GM12878 (cell line): ENCODE data around the gene GALNT17. TPM values are rescaled to one million over a fixed set of nuclear protein-coding genes. Genes with fewer than 3 reads are reported as not detected.

Experiments used
- ATAC-seq: fragments of 200-7000 bp; cut with Tn5 transposase; 3 replicates; pipeline ENCODE4 v1.9.1; 2020; ENCODE audit warnings: mild to moderate bottlenecking, moderate library complexity
- BruUV-seq: library from RNA; stranded (reverse); fragments of 400-500 nt; replicated peaks from 2 replicates; lab custom pipeline; 2021; lab: Mats Ljungman, UMichigan
- CTCF ChIA-PET: fragments of 300-600 bp; sonication (Branson Sonifier 250); formaldehyde crosslinking; extraction: SDS; loops from one replicate; lab custom pipeline; 2021; ENCODE audit warnings: inconsistent platforms; lab: Yijun Ruan, JAX
- POLR2A ChIA-PET: fragments of 350-600 bp; formaldehyde crosslinking; extraction: SDS; loops from one replicate; lab custom pipeline; 2021; ENCODE audit warnings: inconsistent platforms; lab: Charles Lee
- RAD21 ChIA-PET: fragments of 300-600 bp; sonication (Branson Sonifier 250); formaldehyde crosslinking; loops from one replicate; lab custom pipeline; 2023; ENCODE audit warnings: antibody characterized with exemption; ENCODE audit not compliant: unreplicated experiment; lab: Charles Lee
- SMC1A ChIA-PET: fragments of 300-600 bp; sonication (Branson Sonifier 250); formaldehyde crosslinking; loops from one replicate; lab custom pipeline; 2023; ENCODE audit not compliant: unreplicated experiment, uncharacterized antibody; lab: Charles Lee
- DNase-seq: peaks from one replicate; pipeline ENCODE4 v3.0.0-alpha.2; 2011; ENCODE audit warnings: low read depth, low spot score
- FAIRE-seq: peaks from 3 replicates; lab custom pipeline; 2011; peaks lifted over from hg19 to GRCh38; lab: Jason Lieb, UNC
- H2AFZ ChIP-seq: 2 replicates; pipeline ENCODE4 v1.6.0; 2011; ENCODE audit warnings: low read depth, low read length, control low read depth; ENCODE audit not compliant: control insufficient read depth
- H3K27ac ChIP-seq: 2 replicates; pipeline ENCODE4 v1.5.1; 2011; ENCODE audit warnings: control low read depth; ENCODE audit not compliant: control insufficient read depth, insufficient read depth
- H3K27me3 ChIP-seq, 2 experiments: replicated peaks in 1 of 2; 2 replicates each; pipeline versions ENCODE4 v1.6.0 to v1.6.1; 2011; ENCODE audit warnings: low read length in 1 of 2; ENCODE audit not compliant: control insufficient read depth in 2 of 2, insufficient read depth in 2 of 2
- H3K36me3 ChIP-seq, 2 experiments: 2 replicates each; pipeline ENCODE4 v1.5.1; 2011; ENCODE audit warnings: low read length in 1 of 2; ENCODE audit not compliant: control insufficient read depth in 2 of 2, insufficient read depth in 2 of 2
- H3K4me1 ChIP-seq: 2 replicates; pipeline ENCODE4 v1.6.1; 2011; ENCODE audit warnings: mild to moderate bottlenecking, low read length, moderate library complexity, mixed read lengths; ENCODE audit not compliant: control insufficient read depth, insufficient read depth
- H3K4me2 ChIP-seq: 2 replicates; pipeline ENCODE4 v1.6.0; 2011; ENCODE audit warnings: control low read depth; ENCODE audit not compliant: control insufficient read depth, insufficient read depth
- H3K4me3 ChIP-seq: fragments of 200-600 bp; sonication (generic); 2 replicates; pipeline ENCODE4 v1.5.1; 2016
- H3K79me2 ChIP-seq: 2 replicates; pipeline ENCODE4 v1.6.0; 2011; ENCODE audit warnings: low read length; ENCODE audit not compliant: control insufficient read depth, insufficient read depth
- H3K9ac ChIP-seq: 2 replicates; pipeline ENCODE4 v1.8.0; 2011; ENCODE audit warnings: low read length, control low read depth, mixed read lengths; ENCODE audit not compliant: control insufficient read depth, insufficient read depth
- H3K9me3 ChIP-seq: replicated peaks from 3 replicates; pipeline ENCODE4 v1.5.1; 2011; ENCODE audit warnings: mild to moderate bottlenecking, low read length; ENCODE audit not compliant: control insufficient read depth, insufficient read depth
- H4K20me1 ChIP-seq: 2 replicates; pipeline ENCODE4 v1.6.0; 2011; ENCODE audit not compliant: control insufficient read depth, insufficient read depth
- ATF3 ChIP-seq: IDR thresholded peaks from 2 replicates; pipeline ENCODE4 v1.6.1; 2011; ENCODE audit warnings: low read depth, mild to moderate bottlenecking, low read length, moderate library complexity, borderline replicate concordance; ENCODE audit errors: extremely low read depth
- ATF7 ChIP-seq: fragments of 450-650 bp; IDR thresholded peaks from 2 replicates; pipeline ENCODE4 v1.6.1; 2016; ENCODE audit warnings: low read depth, mild to moderate bottlenecking
- IRF4 ChIP-seq: IDR thresholded peaks from 2 replicates; pipeline ENCODE4 v1.6.1; 2011; ENCODE audit warnings: low read depth, low read length
- KAT2A ChIP-seq: conservative IDR thresholded peaks from 2 replicates; pipeline ENCODE4 v1.6.1; 2011; ENCODE audit warnings: low read depth, low read length; ENCODE audit not compliant: control insufficient read depth
- ZZZ3 ChIP-seq: IDR thresholded peaks from 2 replicates; pipeline ENCODE4 v1.6.1; 2011; ENCODE audit warnings: low read depth; ENCODE audit not compliant: control insufficient read depth, insufficient read length
- WGBS: methylation state at CpG from one replicate; pipeline ENCODE4 v1.1.6; 2016; ENCODE audit warnings: low lambda C conversion rate; ENCODE audit not compliant: insufficient replicate concordance, insufficient coverage; ENCODE audit errors: missing lambda C conversion rate; 5-methylcytosine and 5-hydroxymethylcytosine counted together
- in situ Hi-C: fragments of 300-500 bp; cut with MboI; formaldehyde crosslinking; loops from 9 replicates; pipeline ENCODE4 v1.14.3; 2018; ENCODE audit warnings: mixed read lengths
- intact Hi-C: fragments of 100-400 bp; cut with micrococcal nuclease; formaldehyde crosslinking; loops from one replicate; pipeline ENCODE4 v1.14.2; 2022; ENCODE audit not compliant: unreplicated experiment
- polyA plus RNA-seq, 11 experiments: library from polyadenylated mRNA; depleted of rRNA in 4 of 11; unstranded in 6 of 11; stranded (reverse) in 5 of 11; fragments of >200 nt; fragmentation: Nextera tagmentation in 4 of 11; fragmentation: Illumina TruSeq in 1 of 11; extraction: Ambion mirVana in 4 of 11; extraction: Trizol in 1 of 11; gene quantifications; 1 replicate in 1 of 11; 2 replicates in 10 of 11; pipeline versions ENCODE4 v1.2.1 to v1.2.3, GENCODE V29; 2011 to 2016; ENCODE audit warnings: inconsistent platforms in 2 of 11, missing spikeins in 2 of 11, low read depth in 1 of 11
- total RNA-seq, 4 experiments: library from RNA; depleted of rRNA in 3 of 4; stranded (reverse); fragments of >200 nt in 3 of 4; fragmentation: Illumina TruSeq in 1 of 4; extraction: Trizol in 1 of 4; gene quantifications; 2 replicates each; pipeline versions ENCODE4 v1.2.1 to v1.2.3, GENCODE V29; 2013 to 2021
- TF ChIP-seq, protein P1 (sequence below): IDR thresholded peaks from 2 replicates; pipeline ENCODE4 v1.6.1; 2012; ENCODE audit warnings: low read depth, low read length, improper control_type of control experiment

Gene GALNT17
- total and polyA plus RNA-seq, 10 of the 15 experiments (the other 5 are each of a cell fraction or from before 2014, with no cell fraction given): 0.12 to 0.15 TPM; not detected in 8

DNA sequence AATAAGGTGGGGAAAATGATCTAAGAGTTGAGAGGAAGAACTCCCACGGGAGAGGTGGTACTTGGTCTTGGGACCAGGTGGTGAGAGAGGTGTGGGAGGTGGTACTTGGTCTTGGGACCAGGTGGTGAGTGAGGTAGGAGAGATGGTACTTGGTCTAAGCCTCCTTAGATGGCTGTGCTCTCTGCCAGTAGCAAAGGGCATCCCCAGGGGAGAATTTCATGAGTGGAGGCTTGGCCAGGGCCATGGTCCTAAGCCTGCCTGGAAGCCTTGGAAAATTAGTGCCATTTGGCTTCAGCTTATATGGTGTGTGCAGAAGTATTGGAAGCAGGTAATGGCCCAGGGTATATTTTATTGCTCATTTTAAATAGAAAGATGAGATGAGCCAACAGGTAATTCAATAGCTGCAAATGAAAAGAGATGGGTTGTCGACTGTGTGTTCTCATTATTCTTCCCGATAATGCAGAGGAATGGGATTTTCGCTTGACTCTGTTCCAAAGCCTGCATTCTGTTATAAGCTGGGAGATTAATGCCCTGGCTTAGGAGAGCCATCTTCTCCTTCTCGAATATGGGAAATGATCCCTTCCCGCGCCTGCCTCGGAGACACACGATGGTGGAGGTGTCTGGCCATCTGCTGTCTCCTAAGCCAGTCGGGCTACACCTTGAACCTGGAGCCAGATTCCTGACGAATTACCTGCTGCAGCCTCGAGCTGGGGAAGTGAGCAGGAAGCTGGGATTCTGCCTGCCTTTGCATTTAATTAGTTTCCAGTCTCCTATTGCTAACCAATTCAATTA, 287.8 kb downstream of the GALNT17 start:
- Histone ChIP-seq H3K36me3 (no peaks in the 10 kb centered on the region), H3K27me3 (no peaks in the 10 kb centered on the region), H3K27ac (no peak overlapping the region), H3K4me1 (no peaks in the 10 kb centered on the region), H3K4me2 (no peak overlapping the region), H3K4me3 (no peak overlapping the region), H3K9me3 (no peaks in the 10 kb centered on the region; the same call in 2 of the 3 replicates), H2AFZ (no peak overlapping the region), H3K79me2 (no peaks in the 10 kb centered on the region), H3K9ac (no peak overlapping the region), H4K20me1 (no peaks in the 10 kb centered on the region)
- ChIA-PET RAD21 (no interaction called here), CTCF (no interaction called here), POLR2A (no interaction called here), SMC1A (no interaction called here)
- in situ Hi-C loops (no loop called here), intact Hi-C loops (no loop called here)
- WGBS: 52% methylated on average over 12 of the region's 12 CpGs
- no peak for FAIRE-seq
- no peak for ATAC-seq
- BruUV-seq: no TSS peak
- no peak for DNase-seq
- TF ChIP-seq ATF7 (no peak), IRF4 (no peak), ZZZ3 (no peak), KAT2A (no peak), ATF3 (no peak)
- TF ChIP-seq, protein P1, sequence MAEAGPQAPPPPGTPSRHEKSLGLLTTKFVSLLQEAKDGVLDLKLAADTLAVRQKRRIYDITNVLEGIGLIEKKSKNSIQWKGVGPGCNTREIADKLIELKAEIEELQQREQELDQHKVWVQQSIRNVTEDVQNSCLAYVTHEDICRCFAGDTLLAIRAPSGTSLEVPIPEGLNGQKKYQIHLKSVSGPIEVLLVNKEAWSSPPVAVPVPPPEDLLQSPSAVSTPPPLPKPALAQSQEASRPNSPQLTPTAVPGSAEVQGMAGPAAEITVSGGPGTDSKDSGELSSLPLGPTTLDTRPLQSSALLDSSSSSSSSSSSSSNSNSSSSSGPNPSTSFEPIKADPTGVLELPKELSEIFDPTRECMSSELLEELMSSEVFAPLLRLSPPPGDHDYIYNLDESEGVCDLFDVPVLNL: no peak
